ENCODE measurements around the gene OR52I2. TPM values are rescaled to one million over a fixed set of nuclear protein-coding genes. Genes with fewer than 3 reads are reported as not detected.

OR52I2 gene
- total and polyA plus RNA-seq, 2 donors (not counting 1 experiment from before 2014, with no cell fraction given) = not detected

GRCh38 chr11:4565371-4565770, 16.2 kb upstream of the OR52I2 start:
- Mint-ChIP-seq H3K27ac (no peak overlapping the region), H3K9me3 (ENCODE audit: insufficient read depth) (peaks cover 8% of the 10 kb centered on the region)
- H3K36me3 ChIP-seq (replicated peaks in 1 of 2; ENCODE audit: control extremely low read depth in 1 of 2, control insufficient read depth in 1 of 2, extremely low read depth in 1 of 2, insufficient read depth in 2 of 2, low read length in 1 of 2) = no peaks in the 10 kb centered on the region

GRCh38 chr11:4569075-4569474, 12.5 kb upstream of the OR52I2 start:
- H3K4me3 ChIP-seq (ENCODE audit: control extremely low read depth in 1 of 5, extremely low read depth in 1 of 5, insufficient read depth in 1 of 5, low read depth in 2 of 5, low read length in 4 of 5) = no peak overlapping the region
- H3K27ac ChIP-seq (ENCODE audit: low read length in 2 of 2) = no peak overlapping the region
- ATAC-seq (ENCODE audit: low read depth) (no peak), DNase-seq (no peak)
- H3K9ac ChIP-seq (ENCODE audit: low read length) = no peak overlapping the region
- Mint-ChIP-seq H3K27me3 (peaks cover 17% of the 10 kb centered on the region), H3K4me3 (no peak overlapping the region), H3K4me1 (no peaks in the 10 kb centered on the region), H3K27ac (no peak overlapping the region), H3K9me3 (ENCODE audit: insufficient read depth) (peaks cover 4% of the 10 kb centered on the region)
- no peaks in the 10 kb centered on the region for H3K4me1 ChIP-seq (ENCODE audit: control insufficient read depth in 2 of 2, insufficient read depth in 2 of 2, low read length in 2 of 2)
- 90% methylated on average over 18 of the region's 18 CpGs for WGBS (ENCODE audit: insufficient coverage)
- H3K4me2 ChIP-seq (replicated peaks; ENCODE audit: low read depth, low read length, poor library complexity, severe bottlenecking) = no peak overlapping the region
- H3K79me2 ChIP-seq (ENCODE audit: control insufficient read depth, insufficient read depth, low read length) = no peaks in the 10 kb centered on the region
- peaks cover 0 to 3% (median 0%) of the 10 kb centered on the region in 3 donors for H3K9me3 ChIP-seq (ENCODE audit: control extremely low read depth in 1 of 3, control insufficient read depth in 2 of 3, insufficient read depth in 1 of 3, low read length in 2 of 3)
- intact Hi-C loops (cut with micrococcal nuclease) = no loop called here
- TF ChIP-seq EZH2 (IDR thresholded peaks at IDR 0.05; ENCODE audit: borderline replicate concordance, insufficient read depth, low read depth, low read length, poor library complexity, severe bottlenecking) (no peak), CTCF (IDR thresholded peaks at IDR 0.05) (no peak)
- no peak overlapping the region for H2AFZ ChIP-seq (ENCODE audit: insufficient read depth, low read depth, low read length, poor library complexity, severe bottlenecking)
- H4K20me1 ChIP-seq (ENCODE audit: control insufficient read depth, insufficient read depth, low read length, poor library complexity, severe bottlenecking) = no peaks in the 10 kb centered on the region
- POLR2A ChIA-PET = no interaction called here
- no peaks in the 10 kb centered on the region for H3K36me3 ChIP-seq (replicated peaks in 1 of 2; ENCODE audit: control extremely low read depth in 1 of 2, control insufficient read depth in 1 of 2, extremely low read depth in 1 of 2, insufficient read depth in 2 of 2, low read length in 1 of 2)
- CTCF ChIA-PET = no interaction called here
- H3K27me3 ChIP-seq (replicated peaks in 1 of 4; ENCODE audit: control extremely low read depth in 1 of 4, control insufficient read depth in 3 of 4, insufficient read depth in 4 of 4, low read length in 3 of 4) = no peaks in the 10 kb centered on the region

More at GRCh38 chr11:4565371-4565770, 16.2 kb upstream of the OR52I2 start:
- Histone ChIP-seq H3K27ac (ENCODE audit: low read length in 2 of 2) (no peak overlapping the region), H3K4me1 (ENCODE audit: control insufficient read depth in 2 of 2, insufficient read depth in 2 of 2, low read length in 2 of 2) (no peaks in the 10 kb centered on the region), H3K27me3 (replicated peaks in 1 of 4; ENCODE audit: control extremely low read depth in 1 of 4, control insufficient read depth in 3 of 4, insufficient read depth in 4 of 4, low read length in 3 of 4) (no peaks in the 10 kb centered on the region), H2AFZ (ENCODE audit: insufficient read depth, low read depth, low read length, poor library complexity, severe bottlenecking) (no peak overlapping the region), H3K4me3 (ENCODE audit: control extremely low read depth in 1 of 5, extremely low read depth in 1 of 5, insufficient read depth in 1 of 5, low read depth in 2 of 5, low read length in 4 of 5) (no peak overlapping the region), H3K79me2 (ENCODE audit: control insufficient read depth, insufficient read depth, low read length) (no peaks in the 10 kb centered on the region), H3K9me3 (ENCODE audit: control extremely low read depth in 1 of 3, control insufficient read depth in 2 of 3, insufficient read depth in 1 of 3, low read length in 2 of 3) (peaks cover 0 to 3% (median 1%) of the 10 kb centered on the region in 3 donors), H3K4me2 (replicated peaks; ENCODE audit: low read depth, low read length, poor library complexity, severe bottlenecking) (no peak overlapping the region), H3K9ac (ENCODE audit: low read length) (no peak overlapping the region), H4K20me1 (ENCODE audit: control insufficient read depth, insufficient read depth, low read length, poor library complexity, severe bottlenecking) (no peaks in the 10 kb centered on the region)
- Mint-ChIP-seq H3K27me3 (peaks cover 17% of the 10 kb centered on the region), H3K4me3 (no peak overlapping the region), H3K4me1 (no peaks in the 10 kb centered on the region)
- ATAC-seq (ENCODE audit: low read depth) (no peak), DNase-seq (no peak)
- intact Hi-C loops (cut with micrococcal nuclease) = no loop called here
- 100% methylated on average over 1 of the region's 3 CpGs for WGBS (ENCODE audit: insufficient coverage)
- POLR2A ChIA-PET = no interaction called here
- CTCF ChIA-PET = no interaction called here
- TF ChIP-seq CTCF (IDR thresholded peaks at IDR 0.05) (no peak), EZH2 (IDR thresholded peaks at IDR 0.05; ENCODE audit: borderline replicate concordance, insufficient read depth, low read depth, low read length, poor library complexity, severe bottlenecking) (no peak)
